Activated CD8-positive, alpha-beta T cell treated with anti-CD3 and anti-CD28 coated beads for 36 hours (primary cell): Measurements from ENCODE around the gene STK32A. TPM values are rescaled to one million over a fixed set of nuclear protein-coding genes. Genes with fewer than 3 reads are reported as not detected.

Experiments
- ATAC-seq: fragments of 200-7000 bp; cut with Tn5 transposase; one replicate; pipeline ENCODE4 v1.10.0; 2021; ENCODE audit warnings: mild to moderate bottlenecking, moderate library complexity
- CTCF ChIA-PET: fragments of 350-600 bp; sonication (Branson Sonifier 250); formaldehyde crosslinking; loops from one replicate; lab custom pipeline; 2021; ENCODE audit warnings: antibody characterized with exemption; lab: Charles Lee
- POLR2A ChIA-PET: fragments of 350-600 bp; sonication (Branson Sonifier 250); formaldehyde crosslinking; loops from one replicate; lab custom pipeline; 2021; ENCODE audit warnings: antibody characterized with exemption; lab: Charles Lee
- DNase-seq: peaks from one replicate; pipeline ENCODE4 v3.0.0-alpha.2; 2020
- H3K27ac Mint-ChIP-seq: one replicate; pipeline ENCODE4 v1.8.0; 2021; ENCODE audit warnings: mild to moderate bottlenecking, mixed read lengths
- H3K27me3 Mint-ChIP-seq: one replicate; pipeline ENCODE4 v1.8.0; 2021; ENCODE audit warnings: mixed read lengths
- H3K36me3 Mint-ChIP-seq: one replicate; pipeline ENCODE4 v1.8.0; 2021; ENCODE audit warnings: low read depth, mixed read lengths
- H3K4me1 Mint-ChIP-seq: one replicate; pipeline ENCODE4 v1.8.0; 2021; ENCODE audit warnings: low read depth, mixed read lengths
- H3K4me3 Mint-ChIP-seq: one replicate; pipeline ENCODE4 v1.8.0; 2021; ENCODE audit warnings: mild to moderate bottlenecking, moderate library complexity, mixed read lengths
- H3K9me3 Mint-ChIP-seq: one replicate; pipeline ENCODE4 v1.8.0; 2021; ENCODE audit warnings: mixed read lengths
- intact Hi-C: fragments of 100-400 bp; cut with micrococcal nuclease; formaldehyde crosslinking; loops from one replicate; pipeline ENCODE4 v1.10.0; 2022
- total RNA-seq, 2 experiments: library from RNA; stranded (reverse); gene quantifications; one replicate each; pipeline ENCODE4 v1.2.3, GENCODE V29; 2021
- TF ChIP-seq, protein P1 (sequence below): fragments of 200-600 bp; IDR thresholded peaks from one replicate; pipeline ENCODE4 v1.8.0; 2022; ENCODE audit warnings: antibody characterized with exemption, mild to moderate bottlenecking

STK32A gene
- total RNA-seq, 2 experiments from 2014 or later = not detected

DNA sequence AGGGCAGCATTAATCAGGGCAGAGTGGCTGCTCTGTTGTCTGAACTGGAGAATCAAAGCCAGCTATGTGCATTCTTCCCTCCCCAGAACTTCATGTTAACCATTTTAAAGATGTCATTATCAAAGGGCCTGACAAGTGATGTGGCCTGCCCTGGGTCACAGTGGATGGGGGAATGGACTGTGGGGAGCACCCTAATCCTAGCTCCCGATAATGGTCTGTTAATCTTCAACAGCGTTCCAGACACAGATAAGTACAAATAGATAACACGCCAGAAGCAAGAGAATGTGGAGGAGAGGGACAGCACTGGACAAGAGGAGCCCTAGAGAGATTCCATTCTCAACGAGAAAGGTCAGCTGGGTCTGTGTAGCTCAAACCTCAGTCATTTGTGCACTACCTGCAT lies 197.5 kb downstream of the STK32A start:
- ATAC-seq = no peak
- Mint-ChIP-seq H3K27ac (no peak overlapping the region), H3K4me1 (no peaks in the 10 kb centered on the region), H3K27me3 (peaks cover 14% of the 10 kb centered on the region), H3K4me3 (no peak overlapping the region), H3K36me3 (no peaks in the 10 kb centered on the region), H3K9me3 (no peaks in the 10 kb centered on the region)
- TF ChIP-seq, protein P1, sequence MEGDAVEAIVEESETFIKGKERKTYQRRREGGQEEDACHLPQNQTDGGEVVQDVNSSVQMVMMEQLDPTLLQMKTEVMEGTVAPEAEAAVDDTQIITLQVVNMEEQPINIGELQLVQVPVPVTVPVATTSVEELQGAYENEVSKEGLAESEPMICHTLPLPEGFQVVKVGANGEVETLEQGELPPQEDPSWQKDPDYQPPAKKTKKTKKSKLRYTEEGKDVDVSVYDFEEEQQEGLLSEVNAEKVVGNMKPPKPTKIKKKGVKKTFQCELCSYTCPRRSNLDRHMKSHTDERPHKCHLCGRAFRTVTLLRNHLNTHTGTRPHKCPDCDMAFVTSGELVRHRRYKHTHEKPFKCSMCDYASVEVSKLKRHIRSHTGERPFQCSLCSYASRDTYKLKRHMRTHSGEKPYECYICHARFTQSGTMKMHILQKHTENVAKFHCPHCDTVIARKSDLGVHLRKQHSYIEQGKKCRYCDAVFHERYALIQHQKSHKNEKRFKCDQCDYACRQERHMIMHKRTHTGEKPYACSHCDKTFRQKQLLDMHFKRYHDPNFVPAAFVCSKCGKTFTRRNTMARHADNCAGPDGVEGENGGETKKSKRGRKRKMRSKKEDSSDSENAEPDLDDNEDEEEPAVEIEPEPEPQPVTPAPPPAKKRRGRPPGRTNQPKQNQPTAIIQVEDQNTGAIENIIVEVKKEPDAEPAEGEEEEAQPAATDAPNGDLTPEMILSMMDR = no peak
- ChIA-PET CTCF (no interaction called here), POLR2A (no interaction called here)
- no peak for DNase-seq
- intact Hi-C loops = no loop called here

DNA sequence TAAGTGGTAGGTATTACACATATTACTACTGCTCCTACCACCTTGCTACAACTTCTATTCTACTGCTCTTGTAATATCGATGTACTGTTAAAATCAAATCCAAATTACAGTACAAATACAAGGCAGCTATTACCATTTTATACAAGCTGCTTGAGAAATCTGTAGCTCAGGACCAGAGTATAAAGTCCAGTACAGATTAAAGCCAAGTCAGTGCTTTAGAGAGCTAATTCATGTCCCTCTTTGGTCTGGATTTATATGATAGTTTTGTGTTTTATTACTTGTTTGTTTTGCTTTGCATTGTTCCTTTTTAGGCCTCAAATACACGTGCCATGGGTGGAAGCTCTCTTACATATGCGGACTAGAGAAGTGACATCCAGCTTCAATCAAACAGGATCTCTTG lies 199.2 kb downstream of the STK32A start:
- Mint-ChIP-seq H3K9me3 (no peaks in the 10 kb centered on the region), H3K4me3 (no peak overlapping the region), H3K27ac (no peak overlapping the region), H3K4me1 (no peaks in the 10 kb centered on the region), H3K27me3 (peaks cover 11% of the 10 kb centered on the region), H3K36me3 (no peaks in the 10 kb centered on the region)
- TF ChIP-seq, protein P1 = no peak
- POLR2A ChIA-PET = no interaction called here
- intact Hi-C loops = no loop called here
- DNase-seq = no peak
- CTCF ChIA-PET = interaction anchor here (0.9 kb wide), 1 partner anchor 245 kb away, joined by 3 read pairs; no protein-coding TSS in a partner anchor
- ATAC-seq = no peak

DNA sequence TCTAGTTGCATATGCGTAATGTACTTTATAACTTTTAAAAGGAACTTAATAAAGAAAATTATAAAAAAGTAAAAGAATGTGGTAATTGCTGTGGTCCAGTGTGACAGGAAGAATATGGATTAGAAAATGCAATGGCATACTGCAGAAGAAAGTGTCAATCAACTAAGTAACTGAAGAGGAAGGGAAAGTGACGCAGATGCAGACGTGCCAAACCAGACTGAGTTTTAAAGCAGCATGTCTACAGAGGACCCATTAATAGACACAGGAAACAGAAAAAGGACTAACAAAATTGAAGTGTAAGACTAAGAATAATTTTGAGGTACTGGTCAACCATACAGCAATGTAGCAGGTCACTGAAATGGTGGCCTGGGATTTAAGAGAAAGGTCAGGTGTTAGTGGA lies 201.8 kb downstream of the STK32A start:
- no peaks in the 10 kb centered on the region for H3K36me3 Mint-ChIP-seq
- no peaks in the 10 kb centered on the region for H3K4me1 Mint-ChIP-seq
- DNase-seq (no peak), ATAC-seq (no peak)
- intact Hi-C loops = no loop called here
- ChIA-PET POLR2A (no interaction called here), CTCF (interaction anchor here (1.1 kb wide), 1 partner anchor 386 kb away, joined by 3 read pairs; no protein-coding TSS in a partner anchor)
- H3K27me3 Mint-ChIP-seq = peaks cover 18% of the 10 kb centered on the region
- TF ChIP-seq, protein P1 = no peak
- H3K9me3 Mint-ChIP-seq = no peaks in the 10 kb centered on the region
- no peak overlapping the region for H3K4me3 Mint-ChIP-seq
- H3K27ac Mint-ChIP-seq = no peak overlapping the region

DNA sequence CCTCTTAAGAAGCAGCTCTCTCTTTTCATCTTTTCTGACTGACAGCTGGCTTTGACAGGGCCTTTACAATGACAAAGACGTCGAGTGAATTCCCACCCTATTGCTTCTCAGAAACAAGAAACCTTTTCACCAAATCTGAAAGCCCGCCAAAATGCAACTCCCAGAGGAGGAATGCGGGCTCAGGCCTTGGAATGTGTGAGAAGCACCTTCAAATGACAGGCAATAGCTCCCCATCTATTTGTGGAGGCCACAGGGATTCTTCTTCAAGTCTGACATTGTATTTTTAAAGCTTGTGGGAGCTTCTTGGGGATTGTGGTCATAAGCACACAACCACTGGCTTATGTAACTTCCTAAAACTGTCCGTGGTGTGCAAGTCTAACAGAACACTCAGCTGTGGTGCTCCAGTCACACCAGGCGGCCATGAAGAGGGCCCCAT lies 202.4 kb downstream of the STK32A start:
- no peaks in the 10 kb centered on the region for H3K36me3 Mint-ChIP-seq
- CTCF ChIA-PET = interaction anchor here (1.1 kb wide), 1 partner anchor 386 kb away, joined by 3 read pairs; no protein-coding TSS in a partner anchor
- no peak overlapping the region for H3K4me3 Mint-ChIP-seq
- no peak overlapping the region for H3K27ac Mint-ChIP-seq
- TF ChIP-seq, protein P1 = no peak
- no peaks in the 10 kb centered on the region for H3K4me1 Mint-ChIP-seq
- ATAC-seq (no peak), DNase-seq (no peak)
- peaks cover 17% of the 10 kb centered on the region for H3K27me3 Mint-ChIP-seq
- POLR2A ChIA-PET = no interaction called here
- no peaks in the 10 kb centered on the region for H3K9me3 Mint-ChIP-seq
- intact Hi-C loops = no loop called here
